ENCODE measurements around the gene RPUSD1. TPM values are rescaled to one million over a fixed set of nuclear protein-coding genes. Genes with fewer than 3 reads are reported as not detected.

Gene RPUSD1
- total and polyA plus RNA-seq, 2 donors (not counting 1 experiment from before 2014, with no cell fraction given), result 34.7 to 46.1 TPM

DNA sequence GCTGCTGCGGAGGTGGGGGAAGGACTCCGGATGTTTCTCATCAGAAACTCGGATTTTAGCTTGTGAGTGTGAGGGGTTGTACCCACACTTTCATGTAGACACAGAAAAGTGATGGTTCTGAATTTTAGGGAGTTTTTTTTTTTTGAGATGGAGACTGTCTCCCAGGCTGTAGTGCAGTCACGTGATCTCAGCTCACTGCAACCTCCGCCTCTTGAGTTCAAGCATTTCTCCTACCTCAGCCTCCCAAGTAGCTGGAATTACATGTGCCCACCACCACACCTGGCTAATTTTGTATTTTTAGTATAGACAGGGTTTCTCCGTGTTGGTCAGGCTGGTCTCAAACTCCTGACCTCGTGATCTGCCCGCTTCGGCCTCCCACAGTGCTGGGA lies 34.7 kb upstream of the RPUSD1 start:
- H3K4me1 Mint-ChIP-seq, result peaks cover 12% of the 10 kb centered on the region
- POLR2A ChIA-PET, result no interaction called here
- Histone ChIP-seq H3K4me3 (ENCODE audit: control extremely low read depth in 1 of 5, extremely low read depth in 1 of 5, insufficient read depth in 1 of 5, low read depth in 2 of 5, low read length in 4 of 5) (no peak overlapping the region), H2AFZ (ENCODE audit: insufficient read depth, low read depth, low read length, poor library complexity, severe bottlenecking) (no peak overlapping the region), H3K4me2 (replicated peaks; ENCODE audit: low read depth, low read length, poor library complexity, severe bottlenecking) (no peak overlapping the region), H3K27me3 (replicated peaks in 1 of 4; ENCODE audit: control extremely low read depth in 1 of 4, control insufficient read depth in 3 of 4, insufficient read depth in 4 of 4, low read length in 3 of 4) (peaks cover 0 to 22% (median 5%) of the 10 kb centered on the region in 4 experiments), H3K9me3 (ENCODE audit: control extremely low read depth in 1 of 3, control insufficient read depth in 2 of 3, insufficient read depth in 1 of 3, low read length in 2 of 3) (peaks cover 0 to 12% (median 0%) of the 10 kb centered on the region in 3 donors), H3K36me3 (replicated peaks in 1 of 2; ENCODE audit: control extremely low read depth in 1 of 2, control insufficient read depth in 1 of 2, extremely low read depth in 1 of 2, insufficient read depth in 2 of 2, low read length in 1 of 2) (no peaks in the 10 kb centered on the region), H3K79me2 (ENCODE audit: control insufficient read depth, insufficient read depth, low read length) (no peaks in the 10 kb centered on the region), H3K9ac (ENCODE audit: low read length) (no peak overlapping the region), H4K20me1 (ENCODE audit: control insufficient read depth, insufficient read depth, low read length, poor library complexity, severe bottlenecking) (no peaks in the 10 kb centered on the region), H3K4me1 (ENCODE audit: control insufficient read depth in 2 of 2, insufficient read depth in 2 of 2, low read length in 2 of 2) (peaks cover 0 to 9% of the 10 kb centered on the region in 2 donors), H3K27ac (ENCODE audit: low read length in 2 of 2) (no peak overlapping the region)
- no peak overlapping the region for H3K4me3 Mint-ChIP-seq
- WGBS (ENCODE audit: insufficient coverage), result 95% methylated on average over 4 of the region's 9 CpGs
- DNase-seq (no peak), ATAC-seq (ENCODE audit: low read depth) (no peak)
- no peaks in the 10 kb centered on the region for H3K9me3 Mint-ChIP-seq (ENCODE audit: insufficient read depth)
- peaks cover 23% of the 10 kb centered on the region for H3K27me3 Mint-ChIP-seq
- no peak overlapping the region for H3K27ac Mint-ChIP-seq
- TF ChIP-seq EZH2 (IDR thresholded peaks at IDR 0.05; ENCODE audit: borderline replicate concordance, insufficient read depth, low read depth, low read length, poor library complexity, severe bottlenecking) (no peak), CTCF (IDR thresholded peaks at IDR 0.05) (no peak)
- CTCF ChIA-PET, result no interaction called here
- intact Hi-C loops (cut with micrococcal nuclease), result no loop called here

- no peak overlapping the region for H3K4me3 Mint-ChIP-seq
- Histone ChIP-seq H3K27ac (ENCODE audit: low read length in 2 of 2) (no peak overlapping the region), H4K20me1 (ENCODE audit: control insufficient read depth, insufficient read depth, low read length, poor library complexity, severe bottlenecking) (no peaks in the 10 kb centered on the region), H3K4me2 (replicated peaks; ENCODE audit: low read depth, low read length, poor library complexity, severe bottlenecking) (no peak overlapping the region), H3K9me3 (ENCODE audit: control extremely low read depth in 1 of 3, control insufficient read depth in 2 of 3, insufficient read depth in 1 of 3, low read length in 2 of 3) (peaks cover 0 to 12% (median 0%) of the 10 kb centered on the region in 3 donors), H3K27me3 (replicated peaks in 1 of 4; ENCODE audit: control extremely low read depth in 1 of 4, control insufficient read depth in 3 of 4, insufficient read depth in 4 of 4, low read length in 3 of 4) (peaks cover 0 to 27% (median 7%) of the 10 kb centered on the region in 4 experiments), H2AFZ (ENCODE audit: insufficient read depth, low read depth, low read length, poor library complexity, severe bottlenecking) (no peak overlapping the region), H3K4me1 (ENCODE audit: control insufficient read depth in 2 of 2, insufficient read depth in 2 of 2, low read length in 2 of 2) (peaks cover 0 to 9% of the 10 kb centered on the region in 2 donors), H3K9ac (ENCODE audit: low read length) (no peak overlapping the region), H3K79me2 (ENCODE audit: control insufficient read depth, insufficient read depth, low read length) (no peaks in the 10 kb centered on the region), H3K36me3 (replicated peaks in 1 of 2; ENCODE audit: control extremely low read depth in 1 of 2, control insufficient read depth in 1 of 2, extremely low read depth in 1 of 2, insufficient read depth in 2 of 2, low read length in 1 of 2) (no peaks in the 10 kb centered on the region), H3K4me3 (ENCODE audit: control extremely low read depth in 1 of 5, extremely low read depth in 1 of 5, insufficient read depth in 1 of 5, low read depth in 2 of 5, low read length in 4 of 5) (no peak overlapping the region)
- H3K27me3 Mint-ChIP-seq, result peaks cover 23% of the 10 kb centered on the region
- no peak overlapping the region for H3K27ac Mint-ChIP-seq
- TF ChIP-seq EZH2 (IDR thresholded peaks at IDR 0.05; ENCODE audit: borderline replicate concordance, insufficient read depth, low read depth, low read length, poor library complexity, severe bottlenecking) (no peak), CTCF (IDR thresholded peaks at IDR 0.05) (no peak)
- no peak for DNase-seq
- H3K4me1 Mint-ChIP-seq, result peaks cover 12% of the 10 kb centered on the region
- ChIA-PET CTCF (no interaction called here), POLR2A (no interaction called here)
- intact Hi-C loops (cut with micrococcal nuclease), result no loop called here
- H3K9me3 Mint-ChIP-seq (ENCODE audit: insufficient read depth), result no peaks in the 10 kb centered on the region
- ATAC-seq (ENCODE audit: low read depth), result no peak
- WGBS (ENCODE audit: insufficient coverage), result 91% methylated on average over 18 of the region's 21 CpGs
Observed at GRCh38 chr16:822174-822908, 34.2 kb upstream of the RPUSD1 start.
